Activated CD8-positive, alpha-beta T cell treated with anti-CD3 and anti-CD28 coated beads for 36 hours (primary cell): ENCODE results near the gene RBM25. TPM values are rescaled to one million over a fixed set of nuclear protein-coding genes. Genes with fewer than 3 reads are reported as not detected.
"Not testable (repeated sequence)": the region's sequence is repeated elsewhere in the genome, so short reads cannot be mapped to it uniquely, and the experiment has no call there.

ENCODE experiments used
- ATAC-seq: fragments of 200-7000 bp; cut with Tn5 transposase; one replicate; pipeline ENCODE4 v1.10.0; 2021; ENCODE audit warnings: mild to moderate bottlenecking, moderate library complexity
- CTCF ChIA-PET: fragments of 350-600 bp; sonication (Branson Sonifier 250); formaldehyde crosslinking; loops from one replicate; lab custom pipeline; 2021; ENCODE audit warnings: antibody characterized with exemption; lab: Charles Lee
- POLR2A ChIA-PET: fragments of 350-600 bp; sonication (Branson Sonifier 250); formaldehyde crosslinking; loops from one replicate; lab custom pipeline; 2021; ENCODE audit warnings: antibody characterized with exemption; lab: Charles Lee
- DNase-seq: peaks from one replicate; pipeline ENCODE4 v3.0.0-alpha.2; 2020
- H3K27ac Mint-ChIP-seq: one replicate; pipeline ENCODE4 v1.8.0; 2021; ENCODE audit warnings: mild to moderate bottlenecking, mixed read lengths
- H3K27me3 Mint-ChIP-seq: one replicate; pipeline ENCODE4 v1.8.0; 2021; ENCODE audit warnings: mixed read lengths
- H3K36me3 Mint-ChIP-seq: one replicate; pipeline ENCODE4 v1.8.0; 2021; ENCODE audit warnings: low read depth, mixed read lengths
- H3K4me1 Mint-ChIP-seq: one replicate; pipeline ENCODE4 v1.8.0; 2021; ENCODE audit warnings: low read depth, mixed read lengths
- H3K4me3 Mint-ChIP-seq: one replicate; pipeline ENCODE4 v1.8.0; 2021; ENCODE audit warnings: mild to moderate bottlenecking, moderate library complexity, mixed read lengths
- H3K9me3 Mint-ChIP-seq: one replicate; pipeline ENCODE4 v1.8.0; 2021; ENCODE audit warnings: mixed read lengths
- intact Hi-C: fragments of 100-400 bp; cut with micrococcal nuclease; formaldehyde crosslinking; loops from one replicate; pipeline ENCODE4 v1.10.0; 2022
- total RNA-seq, 2 experiments: library from RNA; stranded (reverse); gene quantifications; one replicate each; pipeline ENCODE4 v1.2.3, GENCODE V29; 2021
- TF ChIP-seq, protein P1 (sequence below): fragments of 200-600 bp; IDR thresholded peaks from one replicate; pipeline ENCODE4 v1.8.0; 2022; ENCODE audit warnings: antibody characterized with exemption, mild to moderate bottlenecking

The RBM25 gene
- total RNA-seq = 100 to 1,000 TPM; 101 to 104 TPM

DNA sequence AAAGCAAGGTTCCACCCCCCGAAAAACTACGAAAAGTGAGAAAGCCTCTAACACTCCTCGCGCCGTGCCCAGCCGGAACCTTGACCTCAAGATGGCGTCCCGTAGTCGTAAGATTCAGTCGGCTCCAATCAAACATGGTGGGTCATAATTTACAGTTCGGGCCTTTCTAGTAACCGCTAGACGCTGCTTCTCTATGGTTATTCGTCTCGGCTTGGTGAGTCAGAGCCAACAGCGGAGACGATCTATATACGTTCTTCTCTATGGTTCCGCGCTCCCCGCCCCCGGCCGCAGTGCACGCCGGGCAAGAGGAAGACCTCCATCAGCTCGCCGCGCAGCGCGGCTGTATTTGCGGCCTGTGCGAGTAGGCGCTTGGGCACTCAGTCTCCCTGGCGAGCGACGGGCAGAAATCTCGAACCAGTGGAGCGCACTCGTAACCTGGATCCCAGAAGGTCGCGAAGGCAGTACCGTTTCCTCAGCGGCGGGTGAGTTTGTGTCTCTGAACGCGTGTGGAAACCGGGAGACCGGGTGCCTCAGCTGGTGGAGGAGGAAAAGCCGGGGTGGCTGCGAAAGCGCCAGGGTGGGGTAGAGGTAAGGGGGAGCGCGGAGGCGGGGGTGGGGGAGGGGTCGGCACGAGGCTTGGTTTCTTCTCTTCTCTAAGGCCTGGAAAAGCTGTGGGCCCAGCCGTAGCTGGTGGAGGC is at the start of gene RBM25:
TSS of gene RBM25 (plus strand) at position 311 of the 698 bp plus-strand sequence. CDS start 13,108 bp downstream, outside the sequence.
- H3K4me1 Mint-ChIP-seq = peaks cover 29% of the 10 kb centered on the region
- POLR2A ChIA-PET = interaction anchor here (0.6 to 2.7 kb wide), 26 partner anchors 9 to 1020 kb away, joined by 3 to 29 read pairs (median 4); partner anchors contain the start of genes PSEN1 and ZFYVE1
- intact Hi-C loops = loop anchor here (1.0 kb wide), 1 partner anchor 31 kb away; the partner anchor contains the start of gene ZFYVE1
- no peaks in the 10 kb centered on the region for H3K9me3 Mint-ChIP-seq
- TF ChIP-seq, protein P1, sequence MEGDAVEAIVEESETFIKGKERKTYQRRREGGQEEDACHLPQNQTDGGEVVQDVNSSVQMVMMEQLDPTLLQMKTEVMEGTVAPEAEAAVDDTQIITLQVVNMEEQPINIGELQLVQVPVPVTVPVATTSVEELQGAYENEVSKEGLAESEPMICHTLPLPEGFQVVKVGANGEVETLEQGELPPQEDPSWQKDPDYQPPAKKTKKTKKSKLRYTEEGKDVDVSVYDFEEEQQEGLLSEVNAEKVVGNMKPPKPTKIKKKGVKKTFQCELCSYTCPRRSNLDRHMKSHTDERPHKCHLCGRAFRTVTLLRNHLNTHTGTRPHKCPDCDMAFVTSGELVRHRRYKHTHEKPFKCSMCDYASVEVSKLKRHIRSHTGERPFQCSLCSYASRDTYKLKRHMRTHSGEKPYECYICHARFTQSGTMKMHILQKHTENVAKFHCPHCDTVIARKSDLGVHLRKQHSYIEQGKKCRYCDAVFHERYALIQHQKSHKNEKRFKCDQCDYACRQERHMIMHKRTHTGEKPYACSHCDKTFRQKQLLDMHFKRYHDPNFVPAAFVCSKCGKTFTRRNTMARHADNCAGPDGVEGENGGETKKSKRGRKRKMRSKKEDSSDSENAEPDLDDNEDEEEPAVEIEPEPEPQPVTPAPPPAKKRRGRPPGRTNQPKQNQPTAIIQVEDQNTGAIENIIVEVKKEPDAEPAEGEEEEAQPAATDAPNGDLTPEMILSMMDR = no peak
- no peaks in the 10 kb centered on the region for H3K27me3 Mint-ChIP-seq
- H3K4me3 Mint-ChIP-seq = no peak within 1 kb of the TSS
- no peak within 1 kb of the TSS for H3K27ac Mint-ChIP-seq
- DNase-seq = peak; percentile 98
- ATAC-seq = peak; percentile 96
- CTCF ChIA-PET = interaction anchor here (0.8 to 2.0 kb wide), 7 partner anchors 9 to 110 kb away, joined by 3 to 7 read pairs (median 4); partner anchors contain the start of gene PSEN1
- H3K36me3 Mint-ChIP-seq = peaks cover 33% of the 10 kb centered on the region

DNA sequence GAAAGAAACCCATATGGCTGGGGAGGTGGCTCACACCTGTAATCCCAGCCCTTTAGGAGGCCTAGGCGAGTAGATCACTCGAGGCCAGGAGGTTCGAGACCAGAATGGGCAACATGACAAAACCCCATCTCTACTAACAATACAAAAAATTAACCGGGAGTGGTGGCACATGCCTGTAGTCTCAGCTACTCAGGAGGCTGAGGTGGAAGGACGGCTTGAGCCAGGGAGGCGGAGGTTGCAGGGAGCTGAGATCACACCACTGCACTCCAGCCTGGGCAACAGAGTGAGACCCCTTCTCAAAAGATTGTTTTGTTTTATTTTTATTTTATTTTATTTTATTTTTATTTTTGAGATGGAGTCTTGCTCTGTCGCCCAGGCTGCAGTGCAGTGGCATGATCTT is 47.1 kb upstream of the RBM25 start:
- ATAC-seq, H3K27ac Mint-ChIP-seq, H3K27me3 Mint-ChIP-seq, CTCF ChIA-PET, POLR2A ChIA-PET, H3K9me3 Mint-ChIP-seq, DNase-seq, intact Hi-C loops, H3K4me3 Mint-ChIP-seq: not testable (repeated sequence)
- Mint-ChIP-seq H3K4me1 (peaks cover 37% of the 10 kb centered on the region), H3K36me3 (peaks cover 25% of the 10 kb centered on the region)

DNA sequence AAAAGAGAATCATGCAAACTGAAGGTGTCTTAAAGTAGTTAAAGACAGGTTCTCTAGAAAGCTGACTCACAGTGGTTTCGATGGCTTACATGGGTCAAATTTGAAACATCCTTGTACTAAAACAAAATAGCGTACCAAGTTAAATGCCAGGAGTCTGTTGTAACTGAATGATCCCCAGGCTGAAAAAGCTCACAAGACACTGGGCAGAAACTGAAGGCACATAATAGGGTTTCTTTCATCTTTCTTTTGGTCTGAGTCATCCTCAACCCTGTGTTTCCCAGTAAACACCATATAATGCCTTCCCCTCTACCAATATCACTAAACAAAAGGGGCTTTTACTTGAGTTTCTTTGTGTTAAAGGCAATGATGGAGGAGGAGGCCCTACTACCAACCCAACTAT is 44.2 kb upstream of the RBM25 start:
- peaks cover 41% of the 10 kb centered on the region for H3K4me1 Mint-ChIP-seq
- peaks cover 28% of the 10 kb centered on the region for H3K36me3 Mint-ChIP-seq
- ATAC-seq (peak; percentile 95), DNase-seq (peak; percentile 40)
- ChIA-PET CTCF (interaction anchor here (1.7 kb wide), 1 partner anchor 13 kb away, joined by 3 read pairs; the partner anchor contains the start of gene ZFYVE1), POLR2A (interaction anchor here (1.0 kb wide), 1 partner anchor 68 kb away, joined by 3 read pairs; no protein-coding TSS in a partner anchor)
- H3K27ac Mint-ChIP-seq = peak overlapping the region; percentile 14
- intact Hi-C loops = no loop called here
- peaks cover 1% of the 10 kb centered on the region for H3K9me3 Mint-ChIP-seq
- TF ChIP-seq, protein P1 = no peak
- H3K27me3 Mint-ChIP-seq = no peaks in the 10 kb centered on the region
- no peak overlapping the region for H3K4me3 Mint-ChIP-seq

DNA sequence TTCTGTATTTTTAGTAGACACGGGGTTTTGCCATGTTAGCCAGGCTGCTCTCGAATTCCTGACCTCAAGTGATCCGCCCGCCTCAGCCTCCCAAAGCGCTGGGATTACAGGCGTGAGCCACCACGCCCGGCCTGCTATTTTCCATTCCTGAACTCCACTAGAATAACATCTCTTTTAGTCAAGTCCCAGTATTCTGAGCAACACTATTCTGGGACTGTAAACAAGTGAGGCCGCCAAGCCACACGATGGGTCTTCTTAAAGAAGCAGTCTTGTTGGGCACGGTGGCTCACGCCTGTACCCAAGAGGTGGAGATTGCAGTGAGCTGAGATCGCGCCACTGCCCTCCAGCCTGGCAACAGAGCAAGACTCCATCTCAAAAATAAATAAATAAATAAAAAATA is 42.8 kb upstream of the RBM25 start:
- H3K9me3 Mint-ChIP-seq, DNase-seq, POLR2A ChIA-PET, H3K4me3 Mint-ChIP-seq, intact Hi-C loops, ATAC-seq, H3K27me3 Mint-ChIP-seq: not testable (repeated sequence)
- H3K27ac Mint-ChIP-seq = peak overlapping the region; percentile 15
- CTCF ChIA-PET = interaction anchor here (1.0 kb wide), 1 partner anchor 8 kb away, joined by 3 read pairs; no protein-coding TSS in a partner anchor
- peaks cover 26% of the 10 kb centered on the region for H3K36me3 Mint-ChIP-seq
- peaks cover 40% of the 10 kb centered on the region for H3K4me1 Mint-ChIP-seq

DNA sequence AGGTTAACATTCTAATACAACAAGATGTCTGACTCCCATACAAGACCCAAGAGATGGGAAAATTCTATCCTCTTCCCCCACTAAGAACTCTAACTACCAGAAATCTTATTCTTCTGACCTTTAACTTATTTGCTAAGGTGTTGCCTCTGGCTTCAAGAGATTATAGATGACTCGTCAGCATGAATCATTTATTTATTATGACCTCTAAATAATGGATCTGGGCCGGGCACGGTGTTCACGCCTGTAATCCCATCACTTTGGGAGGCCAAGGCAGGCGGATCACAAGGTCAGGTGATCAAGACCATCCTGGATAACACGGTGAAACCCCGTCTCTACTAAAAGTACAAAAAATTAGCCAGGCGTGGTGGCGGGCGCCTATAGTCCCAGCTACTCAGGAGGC is 42.3 kb upstream of the RBM25 start:
- CTCF ChIA-PET, POLR2A ChIA-PET: not testable (repeated sequence)
- peaks cover 40% of the 10 kb centered on the region for H3K4me1 Mint-ChIP-seq

DNA sequence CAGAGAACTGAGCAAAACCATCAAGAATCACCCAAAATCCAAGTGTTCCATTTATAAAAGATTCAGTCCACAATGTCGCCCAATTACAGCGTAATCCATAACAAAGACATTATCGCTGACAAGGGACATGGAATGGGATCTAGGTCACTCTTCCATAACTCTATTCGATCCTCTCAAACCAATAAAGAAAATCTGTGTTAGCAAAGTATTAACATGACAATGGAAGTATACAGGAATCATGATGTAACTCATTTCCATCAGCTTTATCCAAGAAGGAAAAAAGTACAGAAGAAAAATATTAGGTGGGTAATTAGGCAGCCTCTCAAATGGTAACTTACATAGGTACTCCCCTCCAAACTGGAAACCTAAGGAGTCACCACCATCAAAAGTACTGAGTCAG is 36.3 kb upstream of the RBM25 start:
- ATAC-seq (no peak), DNase-seq (no peak)
- Mint-ChIP-seq H3K27me3 (no peaks in the 10 kb centered on the region), H3K4me1 (peaks cover 34% of the 10 kb centered on the region), H3K27ac (no peak overlapping the region), H3K9me3 (no peaks in the 10 kb centered on the region), H3K36me3 (peaks cover 23% of the 10 kb centered on the region), H3K4me3 (no peak overlapping the region)
- intact Hi-C loops = no loop called here
- ChIA-PET POLR2A (interaction anchor here (1.2 kb wide), 1 partner anchor 36 kb away, joined by 4 read pairs; the partner anchor contains the start of gene RBM25), CTCF (interaction anchor here (1.6 kb wide), 1 partner anchor 26 kb away, joined by 3 read pairs; no protein-coding TSS in a partner anchor)
- TF ChIP-seq, protein P1 = no peak

More for the DNA sequence above, 42.3 kb upstream of the RBM25 start:
- H3K9me3 Mint-ChIP-seq, intact Hi-C loops, H3K27ac Mint-ChIP-seq, ATAC-seq, H3K27me3 Mint-ChIP-seq, H3K4me3 Mint-ChIP-seq, DNase-seq: not testable (repeated sequence)
- peaks cover 26% of the 10 kb centered on the region for H3K36me3 Mint-ChIP-seq
